Mammary epithelial cell (primary cell): Measurements from ENCODE around the gene CEP104.

Experiments
- EZH2 ChIP-seq: IDR thresholded peaks from 2 replicates; pipeline ENCODE4 v1.6.1; 2012; ENCODE audit warnings: low read length, inconsistent platforms, borderline replicate concordance
- TF ChIP-seq, protein P1 (sequence below), 2 donors: IDR thresholded peaks in 1 of 2; conservative IDR thresholded peaks in 1 of 2; 2 replicates each; pipeline ENCODE4 v1.5.1; 2011 to 2012; ENCODE audit warnings: inconsistent platforms in 2 of 2, low read length in 2 of 2, mild to moderate bottlenecking in 2 of 2, control low read depth in 1 of 2, low read depth in 1 of 2; ENCODE audit not compliant: insufficient read depth in 1 of 2; ENCODE audit errors: extremely low read depth in 1 of 2

DNA sequence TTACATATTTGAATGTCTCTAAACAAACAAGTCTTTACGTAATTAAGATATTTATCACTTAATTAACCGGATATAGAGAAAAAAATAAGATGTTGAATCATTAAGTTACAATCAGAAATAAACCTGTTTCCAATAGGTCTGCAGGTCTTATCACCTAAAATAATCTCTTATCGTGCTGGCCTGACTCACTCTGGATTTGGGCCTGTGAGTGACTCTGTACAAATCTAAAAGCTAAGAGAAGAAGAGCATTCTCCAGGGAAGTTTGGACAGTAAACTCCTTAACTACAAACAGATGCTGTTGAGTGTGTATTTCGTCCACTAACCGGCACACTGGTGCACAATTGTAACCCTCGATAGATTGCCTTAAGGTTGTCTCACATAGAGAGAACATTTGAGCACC, 25.3 kb downstream of the CEP104 start:
- TF ChIP-seq, protein P1, sequence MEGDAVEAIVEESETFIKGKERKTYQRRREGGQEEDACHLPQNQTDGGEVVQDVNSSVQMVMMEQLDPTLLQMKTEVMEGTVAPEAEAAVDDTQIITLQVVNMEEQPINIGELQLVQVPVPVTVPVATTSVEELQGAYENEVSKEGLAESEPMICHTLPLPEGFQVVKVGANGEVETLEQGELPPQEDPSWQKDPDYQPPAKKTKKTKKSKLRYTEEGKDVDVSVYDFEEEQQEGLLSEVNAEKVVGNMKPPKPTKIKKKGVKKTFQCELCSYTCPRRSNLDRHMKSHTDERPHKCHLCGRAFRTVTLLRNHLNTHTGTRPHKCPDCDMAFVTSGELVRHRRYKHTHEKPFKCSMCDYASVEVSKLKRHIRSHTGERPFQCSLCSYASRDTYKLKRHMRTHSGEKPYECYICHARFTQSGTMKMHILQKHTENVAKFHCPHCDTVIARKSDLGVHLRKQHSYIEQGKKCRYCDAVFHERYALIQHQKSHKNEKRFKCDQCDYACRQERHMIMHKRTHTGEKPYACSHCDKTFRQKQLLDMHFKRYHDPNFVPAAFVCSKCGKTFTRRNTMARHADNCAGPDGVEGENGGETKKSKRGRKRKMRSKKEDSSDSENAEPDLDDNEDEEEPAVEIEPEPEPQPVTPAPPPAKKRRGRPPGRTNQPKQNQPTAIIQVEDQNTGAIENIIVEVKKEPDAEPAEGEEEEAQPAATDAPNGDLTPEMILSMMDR (conservative IDR thresholded peaks at IDR 0.05 in 1 of 2, IDR thresholded peaks at IDR 0.05 in 1 of 2; ENCODE audit: extremely low read depth in 1 of 2, insufficient read depth in 1 of 2, low read depth in 1 of 2, low read length in 2 of 2): no peak
- no peak for TF ChIP-seq EZH2
